ENCODE results near the gene TMEM79.
"Not testable (repeated sequence)": the region's sequence is repeated elsewhere in the genome, so short reads cannot be mapped to it uniquely, and the experiment has no call there.

TMEM79 gene

GRCh38 chr1:156310962-156311361, 26.8 kb downstream of the TMEM79 start:
- peak; percentile 44 to 70 for DNase-seq

- no peak for DNase-seq
Observed at GRCh38 chr1:156316909-156317308, 32.8 kb downstream of the TMEM79 start.

GRCh38 chr1:156319664-156320063, 35.5 kb downstream of the TMEM79 start:
- DNase-seq, result peak; percentile 46 to 51

- no peak for DNase-seq
Observed at GRCh38 chr1:156320560-156320959, 36.4 kb downstream of the TMEM79 start.

GRCh38 chr1:156323179-156323578, 39.1 kb downstream of the TMEM79 start:
- not testable (repeated sequence) for DNase-seq

GRCh38 chr1:156336242-156336641, 52.1 kb downstream of the TMEM79 start:
- DNase-seq, result peak; percentile 39 to 74

- DNase-seq, result peak in 1 of 2 experiments; percentile 20
Observed at GRCh38 chr1:156337052-156337887, 53.1 kb downstream of the TMEM79 start.

- DNase-seq, result peak in 1 of 2 experiments; percentile 26
Observed at GRCh38 chr1:156337888-156338179, 53.7 kb downstream of the TMEM79 start.

GRCh38 chr1:156338180-156338976, 54.3 kb downstream of the TMEM79 start, which contains the start of the genes CCT3 and TSACC:
Gene CCT3, minus strand, starts transcription at chr1:156338292. Its CDS starts 108 bp downstream, at chr1:156338184.
Gene TSACC, plus strand, starts transcription at chr1:156338526. Its CDS starts 1,232 bp downstream, at chr1:156339758.
- DNase-seq, result peak; percentile 99 to 100
